NCI-H345 (cell line): ENCODE data around the gene LYVE1.

Experiments
- DNase-seq: peaks from one replicate; lab custom pipeline; 2025; lab: John Stamatoyannopoulos, UW

LYVE1 gene

DNA sequence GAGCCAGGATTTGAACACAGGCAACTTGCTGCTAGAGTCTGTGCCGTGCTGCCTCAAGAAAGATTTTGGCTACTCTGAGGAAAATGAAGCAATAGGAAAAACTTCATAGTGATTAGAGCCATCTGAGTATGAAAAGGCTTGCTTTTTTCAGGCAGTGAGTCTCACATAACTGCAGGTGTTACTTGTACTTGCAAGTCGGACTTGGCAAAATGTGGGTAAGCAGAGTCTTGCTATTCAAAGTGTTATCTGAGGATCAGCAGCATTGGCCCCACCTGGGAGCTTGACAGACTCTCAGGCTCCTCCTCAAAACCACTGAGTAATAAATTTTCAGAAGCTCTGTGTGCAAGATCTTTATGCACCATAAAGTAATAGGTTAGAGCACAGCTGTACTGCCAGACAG lies 45.5 kb downstream of the LYVE1 start:
- DNase-seq = no peak

DNA sequence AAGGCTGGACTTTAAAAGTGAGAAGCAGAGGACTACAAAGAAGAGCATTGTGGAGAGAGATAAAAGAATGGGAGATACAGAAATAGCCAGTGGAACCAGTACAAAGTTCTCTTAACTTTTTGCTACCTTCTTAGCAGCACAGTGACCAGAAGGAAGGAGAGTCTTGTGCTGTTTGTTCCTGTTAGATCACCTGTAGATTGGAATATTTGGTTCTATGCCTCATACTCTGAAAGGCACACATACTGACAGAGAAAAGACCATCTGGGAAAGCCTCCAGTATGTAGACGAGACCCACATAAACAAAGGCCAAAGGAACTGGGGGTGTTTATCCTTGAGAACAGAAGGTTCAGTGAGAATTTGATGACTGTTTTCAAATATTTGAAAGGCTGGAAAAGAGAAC lies 46.2 kb downstream of the LYVE1 start:
- DNase-seq = no peak

DNA sequence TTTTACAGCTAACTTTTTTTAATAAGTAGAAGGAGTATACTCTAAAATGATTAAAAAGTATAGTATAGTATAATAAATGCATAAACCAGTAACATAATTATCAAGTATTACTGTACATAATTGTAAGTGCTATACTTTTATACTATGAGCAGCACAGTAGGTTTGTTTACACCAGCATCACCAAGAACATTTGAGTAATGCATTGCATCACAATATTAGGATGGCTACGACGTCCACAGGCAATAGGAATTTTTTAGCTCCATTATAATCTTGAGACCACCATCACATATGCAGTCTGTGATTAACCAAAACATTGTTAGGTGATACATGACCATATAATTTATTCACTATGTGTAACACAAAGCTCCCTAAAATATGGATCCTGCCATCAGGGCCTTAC lies 47.9 kb downstream of the LYVE1 start:
- DNase-seq = no peak

DNA sequence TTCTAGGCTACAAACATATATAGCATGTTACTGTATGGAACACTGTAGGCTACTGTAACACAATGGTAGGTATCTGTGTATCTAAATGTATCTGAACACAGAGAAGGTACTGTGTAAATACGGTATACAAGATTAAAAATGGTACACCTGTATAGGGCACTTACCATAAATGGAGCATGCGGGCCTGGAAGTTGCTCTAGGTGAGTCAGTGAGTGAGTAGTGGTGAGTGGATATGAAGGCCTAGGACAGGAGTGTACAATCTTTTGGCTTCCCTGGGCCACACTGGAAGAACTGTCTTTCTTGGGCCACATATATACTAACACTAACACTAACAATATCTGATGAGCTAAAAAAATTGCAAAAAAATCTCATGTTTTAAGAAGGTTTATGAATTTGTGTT lies 48.8 kb downstream of the LYVE1 start:
- no peak for DNase-seq

DNA sequence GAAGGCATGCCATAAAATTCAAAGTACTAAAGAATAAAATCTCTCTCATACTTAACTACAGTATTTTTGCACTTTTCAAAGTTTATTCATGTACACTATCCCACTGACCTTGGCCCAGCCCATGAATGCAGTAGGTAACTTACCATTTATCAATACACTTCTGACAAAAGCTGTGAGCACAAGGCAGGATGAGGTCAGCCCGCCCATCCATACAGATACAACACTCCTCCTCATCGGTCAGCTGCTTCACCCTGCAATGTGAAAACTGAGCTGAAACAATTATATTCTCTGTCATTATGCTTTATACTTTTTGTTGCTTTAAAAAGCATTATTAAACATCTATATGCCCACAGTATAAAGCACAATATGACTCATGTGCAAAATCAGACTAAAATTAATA lies 49.6 kb downstream of the LYVE1 start:
- no peak for DNase-seq

DNA sequence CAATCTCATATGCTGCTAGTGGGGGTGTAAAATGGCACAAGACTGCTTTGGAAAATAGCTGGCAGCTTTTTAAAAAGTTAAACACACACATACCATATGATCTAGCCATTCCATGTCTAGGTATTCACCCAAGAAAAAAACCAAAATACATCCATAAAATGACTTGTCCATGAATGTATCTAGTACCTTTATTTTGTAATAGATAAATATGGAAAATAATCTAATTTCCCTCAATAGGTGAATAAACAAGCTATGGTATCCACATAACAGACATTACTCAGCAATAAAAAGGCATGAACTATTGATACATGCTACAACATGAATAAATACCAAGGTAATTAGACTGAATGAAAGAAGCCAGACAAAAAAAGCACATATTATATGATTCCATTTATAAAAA lies 50.3 kb downstream of the LYVE1 start:
- DNase-seq = no peak

DNA sequence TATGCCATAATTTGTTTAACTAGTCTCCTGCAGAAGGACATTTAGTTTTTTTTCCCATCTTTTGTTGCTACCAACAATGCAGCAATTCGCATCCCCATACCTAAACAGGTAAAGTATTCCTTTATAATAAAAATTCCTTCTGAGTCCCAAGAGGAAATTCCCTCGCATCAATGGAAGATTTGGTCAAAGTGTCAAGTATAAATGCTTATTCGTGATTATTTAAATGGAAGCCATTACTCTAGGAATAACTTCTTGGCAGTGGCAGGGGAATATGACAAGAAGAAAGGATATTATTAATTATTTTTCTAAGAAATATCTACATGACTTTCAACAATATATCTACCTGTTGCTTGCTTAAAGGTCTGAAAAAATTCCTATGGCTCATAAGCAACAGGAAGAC lies 53.0 kb downstream of the LYVE1 start:
- no peak for DNase-seq

DNA sequence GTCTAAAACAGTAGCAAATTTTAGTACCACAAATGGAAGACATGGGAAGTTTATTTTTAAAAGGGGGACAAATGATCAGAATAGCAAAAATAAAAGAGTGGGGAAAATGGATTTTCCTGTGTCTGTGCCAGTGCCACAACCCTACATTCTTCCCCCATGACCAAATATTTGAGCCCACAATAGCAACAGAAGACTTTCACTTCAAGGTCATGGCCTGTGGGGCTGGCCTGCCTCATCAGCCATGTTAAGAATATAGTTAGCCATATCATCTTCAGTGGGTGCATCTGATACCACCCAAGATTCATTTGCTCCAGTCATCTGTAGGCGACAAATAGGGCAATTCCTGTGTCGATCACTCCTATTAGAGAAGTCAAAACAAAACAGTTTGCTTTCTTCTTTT lies 53.8 kb downstream of the LYVE1 start:
- no peak for DNase-seq

DNA sequence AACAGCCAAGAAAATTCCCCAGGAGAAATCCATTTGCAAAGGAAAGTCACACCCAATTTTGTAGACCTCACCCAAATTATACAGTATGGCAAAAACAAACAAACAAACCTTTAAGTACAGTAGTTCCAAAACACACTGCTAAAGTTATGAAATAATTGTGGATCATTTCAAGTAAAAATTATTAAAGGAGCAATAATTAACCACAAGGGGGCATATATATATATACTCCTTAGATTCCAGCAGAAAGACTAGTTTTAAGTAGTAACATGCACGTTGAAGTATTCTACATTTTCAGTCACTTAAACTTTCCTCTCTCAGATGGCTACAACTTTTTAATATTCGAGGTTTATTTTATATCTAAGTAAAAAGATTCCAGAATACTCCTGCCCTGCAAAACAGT lies 54.3 kb downstream of the LYVE1 start:
- DNase-seq = no peak

DNA sequence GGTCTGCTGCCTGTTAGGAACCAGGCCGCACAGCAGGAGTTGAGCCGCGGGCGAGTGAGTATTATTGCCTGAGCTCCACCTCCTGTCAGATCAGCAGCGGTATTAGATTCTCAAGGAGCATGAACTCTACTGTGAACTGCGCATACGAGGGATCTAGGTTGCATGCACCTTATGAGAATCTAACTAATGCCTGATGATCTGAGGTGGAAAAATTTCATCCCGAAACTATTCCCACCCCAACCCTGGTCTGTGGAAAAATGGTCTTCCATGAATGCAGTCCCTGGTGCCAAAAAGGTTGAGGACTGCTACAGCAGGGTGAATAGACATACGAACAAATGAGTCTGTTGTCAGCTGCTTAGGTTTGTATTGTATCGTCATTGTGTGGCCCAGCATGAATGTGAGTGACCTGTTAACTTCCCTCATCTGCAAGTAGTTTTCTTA lies 57.3 kb downstream of the LYVE1 start:
- no peak for DNase-seq
